ENCODE results near the gene CPSF4.

DNA sequence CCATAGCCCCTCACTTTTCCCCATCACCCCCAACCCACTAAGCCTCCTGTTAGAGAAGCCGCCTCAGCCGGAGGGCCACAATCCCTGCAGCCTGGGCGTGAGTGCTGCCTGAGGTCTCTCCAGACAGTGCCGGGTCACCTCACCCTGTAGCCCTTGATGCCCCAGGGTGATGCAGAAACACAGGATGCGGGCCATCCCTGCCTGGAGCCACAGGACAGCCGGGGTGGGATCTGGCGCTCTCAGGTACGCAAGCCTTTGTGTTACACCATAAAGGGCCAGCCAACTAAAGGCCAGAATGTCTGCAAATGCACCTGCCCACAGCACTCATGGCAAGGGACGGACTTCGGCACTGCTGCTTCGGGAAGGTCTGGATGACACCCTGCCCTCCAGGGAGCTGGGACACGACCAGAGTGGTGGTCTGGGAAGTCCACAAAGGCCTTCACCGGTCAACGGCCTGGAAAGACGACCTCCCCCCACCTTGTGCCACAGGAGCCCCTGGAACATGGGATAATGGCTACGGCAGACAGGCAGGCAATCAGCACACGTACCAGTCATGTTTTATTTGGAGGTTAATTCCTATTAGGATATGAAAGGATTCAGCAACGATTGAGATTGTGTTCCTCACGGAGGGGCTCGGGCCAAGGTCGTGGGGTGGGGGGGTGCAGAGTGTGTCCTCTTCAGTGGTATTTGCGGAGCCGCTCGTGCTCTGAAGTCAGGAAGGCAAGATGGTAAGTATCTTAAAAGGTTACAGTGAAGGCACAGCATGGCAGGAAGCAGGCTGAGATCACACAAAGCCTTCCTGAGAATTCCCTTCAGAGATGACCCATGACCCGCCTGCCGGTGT, 19.1 kb downstream of the CPSF4 start:
- TF ChIP-seq, protein P1, sequence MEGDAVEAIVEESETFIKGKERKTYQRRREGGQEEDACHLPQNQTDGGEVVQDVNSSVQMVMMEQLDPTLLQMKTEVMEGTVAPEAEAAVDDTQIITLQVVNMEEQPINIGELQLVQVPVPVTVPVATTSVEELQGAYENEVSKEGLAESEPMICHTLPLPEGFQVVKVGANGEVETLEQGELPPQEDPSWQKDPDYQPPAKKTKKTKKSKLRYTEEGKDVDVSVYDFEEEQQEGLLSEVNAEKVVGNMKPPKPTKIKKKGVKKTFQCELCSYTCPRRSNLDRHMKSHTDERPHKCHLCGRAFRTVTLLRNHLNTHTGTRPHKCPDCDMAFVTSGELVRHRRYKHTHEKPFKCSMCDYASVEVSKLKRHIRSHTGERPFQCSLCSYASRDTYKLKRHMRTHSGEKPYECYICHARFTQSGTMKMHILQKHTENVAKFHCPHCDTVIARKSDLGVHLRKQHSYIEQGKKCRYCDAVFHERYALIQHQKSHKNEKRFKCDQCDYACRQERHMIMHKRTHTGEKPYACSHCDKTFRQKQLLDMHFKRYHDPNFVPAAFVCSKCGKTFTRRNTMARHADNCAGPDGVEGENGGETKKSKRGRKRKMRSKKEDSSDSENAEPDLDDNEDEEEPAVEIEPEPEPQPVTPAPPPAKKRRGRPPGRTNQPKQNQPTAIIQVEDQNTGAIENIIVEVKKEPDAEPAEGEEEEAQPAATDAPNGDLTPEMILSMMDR (IDR thresholded peaks at IDR 0.05), result no peak
- TF ChIP-seq POLR2A (IDR thresholded peaks at IDR 0.05), result no peak
